ENCODE data around the gene MLLT3.

MLLT3 gene

DNA sequence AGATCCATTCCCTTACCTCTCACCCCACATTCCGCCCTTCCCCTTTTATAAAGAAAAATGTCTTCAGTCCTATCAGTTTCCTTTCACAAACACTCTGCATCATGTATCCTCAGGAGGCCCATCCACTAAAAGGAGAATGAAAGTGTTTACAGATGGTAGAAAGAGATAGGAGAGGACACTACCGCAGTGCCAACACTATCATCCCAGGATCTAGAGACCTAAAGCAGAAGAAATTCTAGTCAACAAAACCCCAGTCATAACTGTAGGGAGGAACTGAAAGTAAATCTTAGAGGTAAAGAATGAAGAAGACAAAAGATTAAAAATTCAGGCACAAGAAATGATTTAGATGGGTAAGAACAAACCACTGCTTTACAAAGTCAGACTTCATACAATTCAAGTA lies 114.1 kb downstream of the MLLT3 start:
- DNase-seq: no peak

DNA sequence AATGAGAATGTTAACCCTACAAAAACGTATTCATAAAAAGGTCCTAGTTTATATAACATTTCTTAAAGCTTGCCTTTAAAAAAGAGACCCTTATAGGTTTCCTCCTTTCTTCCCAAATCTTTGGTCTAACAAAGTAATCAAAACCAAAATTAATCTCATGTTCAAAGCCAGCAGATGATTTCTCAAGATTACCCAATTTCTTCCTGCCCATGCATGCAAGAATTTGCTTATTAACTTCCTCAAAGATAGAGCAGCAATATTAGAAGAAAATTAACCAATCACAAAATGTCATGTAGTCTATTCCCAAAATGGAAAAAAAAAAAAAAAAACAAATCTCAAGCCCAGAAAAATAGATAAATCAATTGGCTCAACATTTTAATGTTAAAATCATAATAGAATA lies 114.9 kb downstream of the MLLT3 start:
- DNase-seq: no peak

DNA sequence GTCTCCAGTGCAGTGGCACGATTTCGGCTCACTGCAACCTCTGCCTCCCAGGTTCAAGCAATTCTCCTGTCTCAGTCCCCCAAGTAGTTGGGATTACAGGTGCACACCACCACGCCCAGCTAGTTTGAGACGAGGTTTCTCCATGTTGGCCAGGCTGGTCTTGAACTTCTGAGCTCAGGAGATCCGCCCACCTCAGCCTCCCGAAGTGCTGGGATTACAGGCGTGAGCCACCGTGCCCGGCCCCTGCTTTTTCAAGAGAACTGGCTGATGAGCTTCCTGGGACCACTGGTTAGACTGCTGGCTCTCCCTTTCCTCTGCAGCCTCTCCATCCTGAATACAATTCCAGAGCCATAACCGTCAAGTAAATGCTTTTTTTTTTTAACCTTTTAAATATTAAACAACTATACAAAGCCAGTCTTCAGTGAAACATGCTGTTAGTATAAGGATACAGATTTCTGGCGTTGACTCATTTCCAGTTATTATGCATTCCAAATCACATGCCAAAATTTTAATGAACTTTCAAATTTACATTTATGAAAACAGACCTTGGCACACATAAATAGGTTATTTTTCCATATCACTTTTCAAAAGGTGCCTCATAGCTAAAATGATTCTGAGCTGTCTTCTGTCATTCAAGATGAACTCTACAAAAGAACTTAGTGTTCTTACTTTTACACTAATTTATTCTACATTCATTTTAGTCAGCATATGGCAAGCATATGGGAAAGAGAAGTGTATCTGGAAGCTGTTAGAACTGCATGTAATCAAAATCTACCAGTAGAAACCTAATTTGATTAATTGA lies 116.0 kb downstream of the MLLT3 start:
- DNase-seq: no peak

DNA sequence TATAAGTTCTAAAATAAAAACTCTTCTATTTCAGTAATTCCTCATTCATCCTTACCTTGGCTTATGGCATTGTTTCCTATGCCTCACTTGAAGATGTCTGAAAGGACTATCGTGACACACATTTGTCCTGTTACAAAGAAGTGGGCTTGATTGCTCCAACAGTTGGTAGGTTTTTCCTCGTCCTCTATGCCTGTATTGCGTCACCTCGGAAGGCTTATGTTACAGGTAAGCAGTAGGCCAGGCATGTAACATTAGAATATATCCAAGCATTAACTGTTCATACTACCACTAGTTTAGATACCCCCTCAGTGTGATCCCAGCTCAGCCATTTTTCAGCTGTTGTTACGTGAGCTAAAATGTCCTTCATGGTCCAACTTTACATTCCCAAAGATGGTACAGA lies 116.7 kb downstream of the MLLT3 start:
- DNase-seq: no peak

DNA sequence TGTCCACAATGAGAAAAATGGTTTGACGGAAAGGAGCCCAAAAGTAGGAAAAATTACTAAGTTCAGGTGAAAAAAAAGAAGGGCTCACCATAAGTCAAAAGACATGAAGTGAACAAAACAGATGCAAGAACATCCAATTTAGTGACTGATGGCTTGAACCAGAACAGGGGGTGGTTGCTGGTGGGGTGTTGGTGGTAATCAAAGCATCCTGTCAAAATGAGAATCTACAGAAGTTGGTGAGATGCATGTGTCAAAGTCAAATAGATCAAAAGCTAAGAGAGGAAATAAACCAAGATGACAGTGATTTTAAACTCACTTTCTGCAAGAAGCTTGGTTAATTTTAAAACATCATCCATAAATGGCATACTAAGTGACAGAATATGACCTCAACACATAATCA lies 117.4 kb downstream of the MLLT3 start:
- DNase-seq: no peak

DNA sequence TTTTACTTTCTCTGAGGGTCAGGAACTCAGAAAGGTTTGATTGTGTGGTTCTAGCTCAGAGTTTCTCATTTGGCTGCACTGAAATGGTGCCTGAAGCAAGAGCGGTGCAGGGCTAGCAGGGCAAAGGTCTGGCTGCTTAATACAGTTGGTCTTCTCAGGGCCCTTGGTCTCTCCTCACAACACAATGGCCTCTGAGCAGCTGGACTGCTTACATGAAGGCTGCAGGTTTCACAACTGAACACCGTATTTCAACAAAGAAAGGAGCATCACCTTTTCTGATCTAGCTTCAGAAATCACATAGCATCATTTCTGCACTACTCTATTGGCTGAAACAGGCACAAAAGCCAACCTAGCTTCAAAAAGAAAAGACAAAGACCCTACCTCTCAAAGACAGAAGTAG lies 122.2 kb downstream of the MLLT3 start:
- no peak for DNase-seq

DNA sequence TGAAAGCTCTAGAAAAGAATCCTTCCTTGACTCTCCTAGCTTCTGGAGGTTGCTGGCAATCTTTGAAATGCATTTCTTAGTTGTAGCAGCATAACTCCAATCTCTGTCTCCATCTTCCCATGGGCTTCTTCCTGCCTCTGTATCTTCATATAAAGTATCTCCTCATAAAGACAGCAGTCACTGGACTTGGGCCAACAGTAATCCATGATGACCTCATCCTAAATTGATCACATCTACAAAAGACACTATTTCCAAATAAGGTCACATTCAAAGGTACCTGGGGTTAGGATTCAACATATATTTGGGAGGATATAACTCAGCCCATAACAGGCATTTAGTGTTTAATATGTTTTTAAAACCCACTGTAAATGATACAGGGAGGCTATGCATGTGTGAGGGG lies 123.3 kb downstream of the MLLT3 start:
- DNase-seq: no peak

DNA sequence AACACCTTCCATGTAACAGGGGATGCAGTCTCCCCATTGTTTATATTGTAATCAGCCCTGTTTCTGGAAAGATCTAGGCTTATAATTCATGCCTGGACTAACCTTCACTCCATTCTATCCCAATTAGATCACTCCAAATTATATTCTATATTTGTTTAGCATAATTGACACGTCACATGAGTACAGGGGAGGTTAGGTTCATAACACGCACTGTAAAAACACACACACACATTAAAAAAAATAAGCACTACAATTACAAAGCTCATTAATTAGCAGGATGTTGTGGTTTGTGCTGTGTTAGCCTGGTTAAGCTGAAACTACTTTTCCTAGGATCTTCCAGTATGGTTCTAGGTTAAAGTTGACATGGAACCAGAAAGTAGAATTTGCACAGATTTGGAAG lies 126.0 kb downstream of the MLLT3 start:
- DNase-seq: no peak

DNA sequence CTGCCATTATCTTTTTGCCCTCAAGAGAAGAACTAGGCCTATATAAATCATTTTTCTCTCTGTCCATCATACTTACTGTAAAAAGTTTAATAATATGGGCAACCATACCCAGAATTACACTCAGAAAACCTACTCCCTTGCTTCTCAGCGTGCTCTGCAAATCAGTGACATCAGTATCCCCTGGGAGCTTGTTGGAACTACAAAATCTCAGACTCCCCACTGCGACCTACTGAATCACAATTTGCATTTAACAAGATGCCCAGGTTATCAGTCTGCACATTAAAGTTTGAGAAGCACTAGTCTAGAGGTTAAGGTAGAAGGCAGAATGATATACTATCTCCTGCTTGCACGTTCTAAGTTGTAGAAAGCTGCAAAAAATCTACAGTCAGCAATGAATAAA lies 127.2 kb downstream of the MLLT3 start:
- DNase-seq: no peak

DNA sequence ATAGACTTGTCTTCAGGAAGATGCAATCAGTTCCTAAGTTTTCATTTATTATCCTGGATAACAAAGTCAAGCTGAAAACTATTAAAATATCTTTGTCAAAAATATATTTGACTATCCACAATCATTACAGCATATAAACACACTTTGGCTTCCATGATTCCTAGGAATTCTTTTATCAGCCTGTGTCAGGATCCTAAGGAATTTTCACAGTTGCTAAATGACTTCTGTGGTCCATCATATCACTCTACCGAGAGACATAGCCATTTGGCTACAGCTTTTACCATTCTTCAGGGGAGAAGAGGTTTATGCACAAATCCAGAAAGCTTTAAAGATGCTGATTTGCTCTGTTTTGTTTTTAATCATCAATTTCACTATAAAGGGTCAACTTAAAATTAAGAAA lies 128.3 kb downstream of the MLLT3 start:
- DNase-seq: no peak

DNA sequence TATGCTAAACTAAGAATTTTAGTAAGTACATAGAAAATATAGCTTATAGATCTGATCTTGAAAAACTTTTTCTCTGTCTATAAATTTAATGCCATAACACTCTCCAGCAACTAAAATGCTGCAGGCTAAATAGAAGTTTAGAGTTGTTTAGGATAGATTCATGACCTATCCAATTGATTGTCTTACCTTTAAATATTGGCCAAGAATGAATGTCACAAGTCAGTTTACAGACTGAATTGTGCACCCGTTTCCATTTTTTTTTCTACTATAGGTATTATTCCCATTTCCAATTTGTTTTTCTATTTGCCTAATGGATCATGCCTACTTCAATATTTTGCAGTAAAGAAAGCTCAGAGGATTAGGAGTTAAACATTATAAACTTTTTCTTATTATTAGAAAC lies 129.5 kb downstream of the MLLT3 start:
- no peak for DNase-seq

DNA sequence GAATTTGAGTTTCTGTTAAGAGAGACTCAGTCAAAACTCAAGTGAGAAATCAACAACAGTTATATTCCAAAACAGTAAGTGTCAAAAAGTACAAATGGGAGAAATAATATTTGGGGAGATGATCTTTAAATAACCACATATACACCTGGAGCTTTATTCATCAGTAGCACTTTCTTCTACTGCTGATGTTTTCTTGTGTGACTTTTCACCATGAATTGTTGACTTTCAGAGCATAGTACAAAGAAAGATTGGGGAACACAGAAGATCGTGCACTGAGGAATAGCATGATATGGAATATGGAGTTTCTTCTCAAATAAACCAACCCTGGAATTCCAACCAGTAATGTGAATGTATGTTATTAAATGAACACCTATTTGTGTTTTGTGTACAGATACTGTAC lies 130.7 kb downstream of the MLLT3 start:
- no peak for DNase-seq

DNA sequence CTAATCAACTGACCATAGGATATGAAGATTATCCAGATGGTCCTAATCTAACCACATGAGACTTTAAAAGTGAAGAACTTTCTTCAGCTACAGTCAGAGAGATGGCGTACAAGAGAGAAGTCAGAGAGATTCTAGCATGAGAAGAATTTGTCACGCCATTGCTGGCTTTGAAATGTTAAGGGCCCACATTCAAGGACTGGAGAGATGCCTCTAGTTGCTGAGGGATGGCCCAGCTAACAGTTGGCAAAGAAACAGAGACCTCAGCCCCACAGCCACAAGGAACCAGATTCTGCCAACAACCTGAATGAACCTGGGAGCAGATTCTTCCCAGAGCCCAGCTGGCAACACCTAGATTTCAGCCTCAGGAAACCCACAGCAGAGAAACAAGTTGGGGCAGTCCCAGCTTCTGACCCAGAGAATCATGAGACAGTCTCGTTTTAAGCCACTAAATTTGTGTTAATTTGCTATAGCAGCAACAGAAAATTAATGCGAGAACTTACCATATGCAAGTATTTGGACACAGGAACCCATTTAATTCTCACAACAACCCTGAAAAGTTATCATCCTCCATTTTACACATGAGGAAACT lies 132.0 kb downstream of the MLLT3 start:
- no peak for DNase-seq

DNA sequence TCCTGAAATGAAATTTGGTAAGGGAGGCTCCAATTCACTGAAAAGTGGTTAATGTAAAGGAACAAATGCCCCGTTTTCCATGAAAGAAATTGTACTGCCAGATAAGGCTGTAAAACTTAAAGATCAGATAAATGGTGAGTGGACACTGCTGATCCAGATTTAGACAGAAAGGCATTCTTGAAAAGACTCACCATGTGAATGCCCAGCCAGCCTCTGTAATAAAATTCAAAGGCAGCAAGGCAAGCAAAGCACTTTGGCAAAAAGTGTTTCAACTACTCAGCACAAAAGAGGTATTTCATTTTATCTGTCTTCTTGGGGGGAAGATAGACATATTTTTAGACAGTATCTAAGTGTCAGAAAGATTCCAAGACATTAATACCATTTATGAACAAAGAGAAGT lies 133.6 kb downstream of the MLLT3 start:
- DNase-seq: no peak

DNA sequence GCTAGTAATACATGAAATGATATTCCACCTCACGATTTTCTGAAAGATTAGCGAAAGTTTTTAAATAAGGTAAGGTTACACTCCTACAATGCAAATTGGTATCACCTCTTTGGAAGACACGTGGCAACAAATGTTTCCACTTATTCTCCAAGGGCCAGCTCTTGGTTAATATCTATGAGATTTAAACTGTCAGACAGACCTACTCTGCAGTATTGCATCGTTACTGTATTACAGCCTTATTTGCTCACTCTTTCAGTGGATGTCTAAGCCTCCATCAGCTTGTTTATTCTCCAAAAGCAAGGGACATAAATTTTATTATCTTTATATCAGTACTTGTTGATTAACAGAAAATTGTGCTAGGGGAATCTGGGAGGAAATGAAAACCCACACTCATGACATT lies 135.7 kb downstream of the MLLT3 start:
- no peak for DNase-seq

DNA sequence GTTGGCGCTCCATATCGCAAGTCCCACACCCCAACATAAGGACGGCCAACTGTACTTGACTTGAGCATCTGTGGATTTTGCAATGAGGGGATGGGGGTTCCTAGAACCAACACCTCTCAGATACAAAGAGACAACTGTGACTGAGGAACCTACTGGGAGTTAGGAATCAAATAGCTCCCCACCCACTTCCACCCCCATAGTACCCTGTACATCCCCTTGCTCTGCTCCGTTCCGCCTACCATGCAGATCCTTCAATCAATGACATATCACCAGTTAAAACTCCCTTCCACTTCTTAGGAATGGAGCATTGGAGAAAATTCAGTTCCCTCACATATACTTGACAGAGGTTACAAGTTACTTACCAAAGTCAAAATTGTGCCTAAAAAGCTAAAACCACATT lies 140.9 kb downstream of the MLLT3 start:
- no peak for DNase-seq

DNA sequence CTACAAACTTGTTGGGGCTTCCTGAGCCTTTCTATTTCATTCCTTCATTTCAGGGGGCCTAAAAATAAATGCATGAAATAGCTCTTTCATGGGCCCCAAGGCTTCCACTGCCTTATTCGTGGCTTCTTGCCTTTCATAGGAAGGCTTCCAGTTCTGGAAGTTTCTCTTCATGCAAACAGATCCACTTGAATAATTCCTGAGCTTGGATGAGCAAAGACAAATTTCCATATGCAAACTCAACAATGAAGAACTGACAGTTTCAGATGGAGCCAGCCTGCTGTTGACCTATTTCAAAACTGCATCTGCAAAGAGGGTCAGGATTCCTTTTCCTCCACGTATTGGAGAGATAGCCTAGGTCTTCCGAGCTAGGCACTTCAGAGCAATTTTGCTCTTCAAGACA lies 142.1 kb downstream of the MLLT3 start:
- DNase-seq: no peak

DNA sequence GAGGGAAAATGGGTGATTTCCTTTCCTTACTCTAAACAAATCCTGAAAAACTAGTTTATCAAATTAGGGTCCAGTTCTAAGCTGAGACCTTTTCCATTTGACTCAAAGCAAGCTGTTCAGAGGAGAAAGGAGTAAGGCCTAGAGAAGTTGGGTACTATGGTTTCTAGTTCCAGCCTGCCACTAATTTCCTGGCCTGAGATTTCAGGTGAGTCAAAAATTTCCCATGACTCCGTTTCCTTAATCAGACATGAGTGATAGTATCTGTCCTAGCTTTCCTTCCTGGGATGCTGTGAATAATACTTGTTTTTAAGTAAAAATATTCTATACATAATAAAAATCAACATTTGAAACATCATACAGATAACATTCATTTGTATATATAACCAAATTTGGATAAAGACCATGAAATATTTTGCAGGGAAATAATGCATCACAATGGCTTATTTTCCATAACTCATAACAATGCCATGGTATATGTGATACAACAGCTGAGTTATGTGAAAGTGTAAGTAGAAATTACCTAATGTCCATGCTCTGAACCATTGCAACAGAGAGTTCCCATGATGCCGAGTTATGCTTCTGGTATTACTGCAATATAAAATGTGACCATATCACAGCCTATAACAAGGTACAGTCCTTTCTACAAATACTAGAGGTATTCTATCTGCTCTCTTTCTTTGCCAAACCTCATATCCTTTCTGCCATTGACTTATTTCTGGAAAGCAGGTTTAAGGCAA lies 142.7 kb downstream of the MLLT3 start:
- DNase-seq: no peak

DNA sequence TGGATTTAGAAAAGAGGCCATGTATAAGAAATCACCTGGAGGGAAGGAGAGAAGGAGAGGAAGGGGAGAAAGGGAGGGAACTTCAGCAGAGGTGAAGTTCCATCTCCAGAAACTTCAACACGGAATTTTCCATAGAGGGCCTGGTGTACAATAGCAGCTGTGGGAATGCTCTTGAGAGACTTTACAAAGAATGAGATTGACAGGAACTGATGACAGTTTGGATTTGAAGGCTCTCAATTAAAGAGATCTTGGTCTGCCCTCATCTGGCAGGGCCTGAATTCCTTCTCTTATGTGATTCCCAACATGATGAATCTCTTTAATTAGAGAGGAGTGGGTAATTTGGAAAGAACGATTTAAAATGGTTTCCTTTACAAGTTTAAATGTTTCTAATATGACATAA lies 143.5 kb downstream of the MLLT3 start:
- no peak for DNase-seq

DNA sequence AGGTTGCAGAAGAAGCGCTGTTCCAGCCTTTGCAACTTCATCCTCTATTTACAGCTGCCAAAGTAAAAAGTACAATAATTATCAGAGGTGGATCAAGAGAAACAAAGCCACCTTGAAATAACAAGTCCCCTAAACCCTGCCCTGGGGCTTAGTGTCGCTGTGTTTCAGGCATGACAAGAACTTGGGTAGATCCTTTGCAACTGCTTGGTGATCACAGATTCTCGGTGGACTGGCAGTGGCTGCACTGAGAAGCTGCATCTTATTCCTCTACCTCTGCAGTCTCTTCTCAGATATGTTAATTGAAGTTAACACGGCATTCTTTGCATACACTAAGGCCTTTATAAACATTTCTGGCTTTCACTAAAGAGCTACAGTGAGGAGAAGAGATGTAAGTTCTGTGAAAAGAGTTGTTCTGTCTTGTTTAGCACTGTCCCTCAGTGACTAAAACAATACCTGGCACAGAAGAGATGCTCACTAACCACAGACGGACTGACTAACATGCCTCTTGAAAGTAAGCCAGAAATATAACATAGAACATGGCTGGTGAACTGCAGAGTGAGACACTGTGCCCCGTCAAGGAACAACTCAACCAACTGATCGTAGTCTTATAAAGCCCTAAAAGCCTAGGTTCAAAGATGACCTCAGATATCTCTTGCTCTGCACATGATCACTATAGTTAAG lies 144.2 kb downstream of the MLLT3 start:
- DNase-seq: no peak

DNA sequence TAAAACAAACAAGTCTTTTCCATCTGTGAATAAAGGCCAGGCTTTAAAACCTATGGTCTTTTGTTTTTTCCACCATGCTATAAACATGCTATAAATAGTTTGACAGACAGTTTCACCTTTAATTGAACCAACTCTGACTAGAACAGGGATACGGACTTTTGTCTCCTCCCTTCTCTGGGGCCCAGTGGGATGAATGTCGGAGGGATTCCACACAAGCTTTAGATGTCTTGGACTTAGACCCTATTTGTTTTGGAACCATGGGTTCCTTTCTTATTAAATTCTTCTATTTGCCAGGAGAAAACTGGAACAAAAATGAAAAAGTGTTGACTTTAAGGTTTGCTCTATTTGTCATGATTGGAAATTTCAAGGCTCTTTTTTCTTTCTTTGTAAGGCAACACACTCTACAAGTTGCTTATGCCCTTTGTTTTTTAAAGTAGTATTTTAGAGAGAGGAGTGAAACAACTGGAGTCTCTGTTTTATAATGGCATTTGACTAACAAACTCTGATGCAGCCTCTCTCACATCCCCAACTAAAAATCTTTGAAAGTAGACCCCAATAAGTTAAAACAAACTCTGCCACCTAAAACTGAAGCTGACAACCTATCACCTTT lies 145.3 kb downstream of the MLLT3 start:
- no peak for DNase-seq

DNA sequence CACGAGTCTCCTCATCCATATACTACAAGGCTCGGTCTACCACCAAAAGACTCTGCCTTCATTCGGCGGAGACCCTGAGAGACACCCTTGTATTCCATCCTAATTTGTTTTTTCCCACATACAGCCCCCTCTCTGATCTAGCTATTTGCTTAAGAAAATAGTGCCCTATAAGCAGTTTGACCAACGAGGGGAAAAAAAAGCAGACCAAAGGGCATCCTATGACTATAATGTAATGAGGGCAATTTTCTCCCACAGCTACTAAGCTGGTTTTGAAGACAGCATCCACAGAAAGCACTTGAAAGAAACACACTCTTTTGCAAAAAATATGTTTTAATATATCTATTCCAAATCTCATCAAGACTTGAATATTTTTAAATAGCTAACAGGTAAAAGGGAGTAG lies 147.8 kb downstream of the MLLT3 start:
- no peak for DNase-seq

DNA sequence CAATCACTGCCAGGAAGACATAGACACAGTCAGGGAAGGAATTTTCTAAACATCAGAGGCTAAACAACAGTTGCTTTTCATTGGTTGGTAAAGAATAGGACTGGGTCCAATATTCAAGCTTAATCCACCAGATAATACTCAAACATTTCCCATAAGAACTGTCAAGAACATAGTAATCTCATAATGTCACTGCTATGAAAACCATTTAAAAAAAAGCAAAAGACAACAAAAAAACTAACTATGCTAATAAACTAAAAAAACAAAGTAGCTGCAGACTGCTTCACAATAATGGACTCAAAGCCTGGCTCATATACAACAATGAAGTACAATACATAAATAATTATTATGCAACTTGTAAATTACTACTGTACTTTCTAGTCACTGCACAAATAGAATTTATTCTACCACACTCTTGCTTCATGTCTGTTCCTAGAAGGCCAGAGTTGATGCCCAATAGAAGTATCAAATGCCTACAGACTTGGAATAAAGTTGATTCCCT lies 148.7 kb downstream of the MLLT3 start:
- no peak for DNase-seq
